ENCODE results near the gene TMEM156.

Gene TMEM156

DNA sequence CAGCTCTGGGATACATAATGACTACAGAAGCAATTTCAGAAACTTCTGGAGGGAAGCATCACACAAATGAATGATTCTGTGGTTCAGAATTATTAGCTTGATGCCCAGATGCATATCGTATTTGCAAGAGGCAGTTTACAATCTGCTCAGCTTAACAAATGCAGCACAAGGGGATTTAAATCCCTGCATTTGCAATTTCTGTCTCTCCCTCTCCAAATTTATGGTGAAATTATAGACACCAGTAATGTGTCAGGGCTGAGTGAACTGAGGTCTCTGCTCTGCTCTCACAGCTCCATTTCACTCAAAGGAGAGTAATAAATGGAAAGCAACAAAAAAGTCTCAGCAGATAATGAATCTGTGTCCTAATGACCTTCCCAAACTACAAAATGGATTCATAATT, 80.2 kb downstream of the TMEM156 start (continued):
- TF ChIP-seq, protein P1, sequence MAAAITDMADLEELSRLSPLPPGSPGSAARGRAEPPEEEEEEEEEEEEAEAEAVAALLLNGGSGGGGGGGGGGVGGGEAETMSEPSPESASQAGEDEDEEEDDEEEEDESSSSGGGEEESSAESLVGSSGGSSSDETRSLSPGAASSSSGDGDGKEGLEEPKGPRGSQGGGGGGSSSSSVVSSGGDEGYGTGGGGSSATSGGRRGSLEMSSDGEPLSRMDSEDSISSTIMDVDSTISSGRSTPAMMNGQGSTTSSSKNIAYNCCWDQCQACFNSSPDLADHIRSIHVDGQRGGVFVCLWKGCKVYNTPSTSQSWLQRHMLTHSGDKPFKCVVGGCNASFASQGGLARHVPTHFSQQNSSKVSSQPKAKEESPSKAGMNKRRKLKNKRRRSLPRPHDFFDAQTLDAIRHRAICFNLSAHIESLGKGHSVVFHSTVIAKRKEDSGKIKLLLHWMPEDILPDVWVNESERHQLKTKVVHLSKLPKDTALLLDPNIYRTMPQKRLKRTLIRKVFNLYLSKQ (tag by site-specific recombination; IDR thresholded peaks at IDR 0.05; ENCODE audit: borderline replicate concordance), result no peak

DNA sequence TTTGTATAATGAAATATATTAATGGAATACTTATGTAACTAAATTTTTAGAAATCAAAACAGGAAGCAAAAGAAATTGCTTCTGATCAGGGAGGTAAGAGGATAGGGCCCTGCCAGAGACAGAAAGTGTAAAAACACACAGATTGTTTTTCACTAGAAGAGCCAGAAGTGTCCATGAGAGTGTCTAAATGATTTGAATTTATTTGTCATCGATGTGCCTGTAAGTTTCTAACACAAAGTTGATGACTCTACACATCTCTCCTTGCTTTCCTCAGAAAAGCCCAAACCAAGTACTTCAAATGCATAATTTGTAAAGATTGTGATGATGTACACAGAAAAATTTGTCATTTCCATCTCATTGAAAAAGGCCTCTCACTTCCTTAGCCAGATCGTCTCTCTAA, 80.6 kb downstream of the TMEM156 start:
- POLR2A ChIA-PET, result no interaction called here
- Histone ChIP-seq H3K36me3 (ENCODE audit: control insufficient read depth in 2 of 2, insufficient read depth in 1 of 2, low read length in 2 of 2) (no peaks in the 10 kb centered on the region), H3K9me3 (ENCODE audit: control insufficient read depth, insufficient read depth, low read depth, low read length) (no peaks in the 10 kb centered on the region), H3K4me1 (ENCODE audit: control insufficient read depth, insufficient read depth, low read length) (no peaks in the 10 kb centered on the region), H3K27ac (ENCODE audit: extremely low read depth, low read depth, low read length) (no peak overlapping the region), H3K4me3 (ENCODE audit: low read depth, low read length) (no peak overlapping the region)
- CTCF ChIA-PET, result no interaction called here
- TF ChIP-seq ZNF530 (tag by site-specific recombination; IDR thresholded peaks at IDR 0.05; ENCODE audit: low read depth) (no peak), ZNF768 (tag by site-specific recombination; IDR thresholded peaks at IDR 0.05) (no peak), ZNF223 (tag by site-specific recombination; IDR thresholded peaks at IDR 0.05) (no peak), SALL2 (tag by site-specific recombination; IDR thresholded peaks at IDR 0.05; ENCODE audit: borderline replicate concordance) (no peak), KLF7 (tag by site-specific recombination; IDR thresholded peaks at IDR 0.05; ENCODE audit: borderline replicate concordance) (no peak), ZNF140 (tag by site-specific recombination; IDR thresholded peaks at IDR 0.05) (no peak)
- TF ChIP-seq, protein P2, sequence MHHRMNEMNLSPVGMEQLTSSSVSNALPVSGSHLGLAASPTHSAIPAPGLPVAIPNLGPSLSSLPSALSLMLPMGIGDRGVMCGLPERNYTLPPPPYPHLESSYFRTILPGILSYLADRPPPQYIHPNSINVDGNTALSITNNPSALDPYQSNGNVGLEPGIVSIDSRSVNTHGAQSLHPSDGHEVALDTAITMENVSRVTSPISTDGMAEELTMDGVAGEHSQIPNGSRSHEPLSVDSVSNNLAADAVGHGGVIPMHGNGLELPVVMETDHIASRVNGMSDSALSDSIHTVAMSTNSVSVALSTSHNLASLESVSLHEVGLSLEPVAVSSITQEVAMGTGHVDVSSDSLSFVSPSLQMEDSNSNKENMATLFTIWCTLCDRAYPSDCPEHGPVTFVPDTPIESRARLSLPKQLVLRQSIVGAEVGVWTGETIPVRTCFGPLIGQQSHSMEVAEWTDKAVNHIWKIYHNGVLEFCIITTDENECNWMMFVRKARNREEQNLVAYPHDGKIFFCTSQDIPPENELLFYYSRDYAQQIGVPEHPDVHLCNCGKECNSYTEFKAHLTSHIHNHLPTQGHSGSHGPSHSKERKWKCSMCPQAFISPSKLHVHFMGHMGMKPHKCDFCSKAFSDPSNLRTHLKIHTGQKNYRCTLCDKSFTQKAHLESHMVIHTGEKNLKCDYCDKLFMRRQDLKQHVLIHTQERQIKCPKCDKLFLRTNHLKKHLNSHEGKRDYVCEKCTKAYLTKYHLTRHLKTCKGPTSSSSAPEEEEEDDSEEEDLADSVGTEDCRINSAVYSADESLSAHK (tag by site-specific recombination; IDR thresholded peaks at IDR 0.05), result no peak
- TF ChIP-seq, protein P3, sequence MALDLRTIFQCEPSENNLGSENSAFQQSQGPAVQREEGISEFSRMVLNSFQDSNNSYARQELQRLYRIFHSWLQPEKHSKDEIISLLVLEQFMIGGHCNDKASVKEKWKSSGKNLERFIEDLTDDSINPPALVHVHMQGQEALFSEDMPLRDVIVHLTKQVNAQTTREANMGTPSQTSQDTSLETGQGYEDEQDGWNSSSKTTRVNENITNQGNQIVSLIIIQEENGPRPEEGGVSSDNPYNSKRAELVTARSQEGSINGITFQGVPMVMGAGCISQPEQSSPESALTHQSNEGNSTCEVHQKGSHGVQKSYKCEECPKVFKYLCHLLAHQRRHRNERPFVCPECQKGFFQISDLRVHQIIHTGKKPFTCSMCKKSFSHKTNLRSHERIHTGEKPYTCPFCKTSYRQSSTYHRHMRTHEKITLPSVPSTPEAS (tag by site-specific recombination; IDR thresholded peaks at IDR 0.05), result no peak

DNA sequence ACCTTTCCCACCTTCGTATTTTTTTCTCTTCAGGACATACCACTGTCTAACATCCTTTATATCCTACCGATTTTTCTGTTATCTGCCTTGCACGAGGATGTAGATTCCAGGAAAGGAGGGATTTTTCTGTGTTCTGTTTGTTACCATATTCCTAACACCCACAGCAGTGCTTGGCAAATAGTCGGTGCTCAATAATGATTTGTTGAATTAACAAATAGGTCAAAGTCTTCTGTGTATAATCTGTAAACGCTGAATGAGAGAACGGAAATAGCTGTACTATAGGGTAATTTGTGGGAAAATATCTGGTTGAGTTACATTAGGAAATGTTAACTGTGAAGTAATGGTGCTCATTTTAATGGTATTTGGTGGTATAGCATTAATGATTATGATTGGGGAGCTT, 81.5 kb downstream of the TMEM156 start:
- Histone ChIP-seq H3K4me3 (ENCODE audit: low read depth, low read length) (no peak overlapping the region), H3K4me1 (ENCODE audit: control insufficient read depth, insufficient read depth, low read length) (no peaks in the 10 kb centered on the region), H3K27ac (ENCODE audit: extremely low read depth, low read depth, low read length) (no peak overlapping the region), H3K36me3 (ENCODE audit: control insufficient read depth in 2 of 2, insufficient read depth in 1 of 2, low read length in 2 of 2) (no peaks in the 10 kb centered on the region), H3K9me3 (ENCODE audit: control insufficient read depth, insufficient read depth, low read depth, low read length) (no peaks in the 10 kb centered on the region)
- TF ChIP-seq ZNF350 (tag by site-specific recombination; IDR thresholded peaks at IDR 0.05), result no peak
- TF ChIP-seq ZNF549 (tag by site-specific recombination; IDR thresholded peaks at IDR 0.05), result no peak
- no peak for TF ChIP-seq ZNF366 (tag by site-specific recombination; conservative IDR thresholded peaks at IDR 0.05)
- no peak for TF ChIP-seq ZNF677 (tag by site-specific recombination; IDR thresholded peaks at IDR 0.05)
- no peak for TF ChIP-seq ZBTB17 (tag by site-specific recombination; IDR thresholded peaks at IDR 0.05)
- TF ChIP-seq ZBTB8A (tag by site-specific recombination; IDR thresholded peaks at IDR 0.05), result no peak
- TF ChIP-seq ZNF48 (tag by site-specific recombination; IDR thresholded peaks at IDR 0.05), result no peak
- TF ChIP-seq, protein P4, sequence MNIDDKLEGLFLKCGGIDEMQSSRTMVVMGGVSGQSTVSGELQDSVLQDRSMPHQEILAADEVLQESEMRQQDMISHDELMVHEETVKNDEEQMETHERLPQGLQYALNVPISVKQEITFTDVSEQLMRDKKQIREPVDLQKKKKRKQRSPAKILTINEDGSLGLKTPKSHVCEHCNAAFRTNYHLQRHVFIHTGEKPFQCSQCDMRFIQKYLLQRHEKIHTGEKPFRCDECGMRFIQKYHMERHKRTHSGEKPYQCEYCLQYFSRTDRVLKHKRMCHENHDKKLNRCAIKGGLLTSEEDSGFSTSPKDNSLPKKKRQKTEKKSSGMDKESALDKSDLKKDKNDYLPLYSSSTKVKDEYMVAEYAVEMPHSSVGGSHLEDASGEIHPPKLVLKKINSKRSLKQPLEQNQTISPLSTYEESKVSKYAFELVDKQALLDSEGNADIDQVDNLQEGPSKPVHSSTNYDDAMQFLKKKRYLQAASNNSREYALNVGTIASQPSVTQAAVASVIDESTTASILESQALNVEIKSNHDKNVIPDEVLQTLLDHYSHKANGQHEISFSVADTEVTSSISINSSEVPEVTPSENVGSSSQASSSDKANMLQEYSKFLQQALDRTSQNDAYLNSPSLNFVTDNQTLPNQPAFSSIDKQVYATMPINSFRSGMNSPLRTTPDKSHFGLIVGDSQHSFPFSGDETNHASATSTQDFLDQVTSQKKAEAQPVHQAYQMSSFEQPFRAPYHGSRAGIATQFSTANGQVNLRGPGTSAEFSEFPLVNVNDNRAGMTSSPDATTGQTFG (tag by site-specific recombination; IDR thresholded peaks at IDR 0.05; ENCODE audit: borderline replicate concordance), result no peak
- CTCF ChIA-PET, result interaction anchor here (0.6 to 0.7 kb wide), 2 partner anchors 28 to 157 kb away, joined by 3 read pairs; no protein-coding TSS in a partner anchor
- POLR2A ChIA-PET, result no interaction called here
